ENCODE results near the gene SLC16A10.

DNA sequence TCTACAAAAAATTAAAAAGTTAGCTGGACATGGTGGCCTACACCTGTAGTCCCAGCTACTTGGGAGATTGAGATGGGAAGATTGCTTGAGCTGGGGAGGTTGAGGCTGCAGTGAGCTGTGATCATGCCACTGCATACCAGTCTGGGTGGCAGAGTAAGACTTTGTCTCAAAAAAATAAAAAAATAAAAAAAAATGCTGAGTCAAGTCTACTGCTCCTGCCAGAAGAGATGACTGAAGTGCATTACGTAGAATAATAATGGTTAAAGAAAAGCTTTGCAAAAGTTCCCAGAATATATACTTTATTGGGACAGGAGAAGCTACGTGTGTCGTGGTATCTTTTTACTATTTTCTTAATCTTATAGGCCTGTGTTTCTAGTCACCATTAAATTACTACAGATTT, 125.3 kb downstream of the SLC16A10 start:
- TF ChIP-seq EZH2phosphoT487 (IDR thresholded peaks at IDR 0.05; ENCODE audit: low read depth, severe bottlenecking, unreplicated experiment) (no peak), CTCF (IDR thresholded peaks at IDR 0.05; ENCODE audit: poor library complexity) (no peak), EZH2 (IDR thresholded peaks at IDR 0.05; ENCODE audit: borderline replicate concordance) (no peak)
